ENCODE measurements around the gene ZBTB42.

The ZBTB42 gene

GRCh38 chr14:104769324-104770071 lies 31.4 kb upstream of the ZBTB42 start:
- no peak for DNase-seq (ENCODE audit: low read depth)

- DNase-seq (ENCODE audit: low read depth) = no peak
These were observed 30.8 kb upstream of the ZBTB42 start for GRCh38 chr14:104770072-104770579.

GRCh38 chr14:104770851-104771272 lies 30.0 kb upstream of the ZBTB42 start:
- DNase-seq (ENCODE audit: low read depth) = no peak

GRCh38 chr14:104771374-104771773 lies 29.5 kb upstream of the ZBTB42 start:
- DNase-seq (ENCODE audit: low read depth) = no peak

- no peak for DNase-seq (ENCODE audit: low read depth)
These were observed 28.8 kb upstream of the ZBTB42 start for GRCh38 chr14:104771918-104772706.

- no peak for DNase-seq (ENCODE audit: low read depth)
These were observed 28.0 kb upstream of the ZBTB42 start for GRCh38 chr14:104772707-104773504.

GRCh38 chr14:104773505-104774452 lies 27.1 kb upstream of the ZBTB42 start:
- DNase-seq (ENCODE audit: low read depth) = no peak

- DNase-seq (ENCODE audit: low read depth) = no peak
These were observed 26.3 kb upstream of the ZBTB42 start for GRCh38 chr14:104774453-104775072.

GRCh38 chr14:104775073-104775489 lies 25.8 kb upstream of the ZBTB42 start:
- DNase-seq (ENCODE audit: low read depth) = no peak

- no peak for DNase-seq (ENCODE audit: low read depth)
These were observed 24.4 kb upstream of the ZBTB42 start for GRCh38 chr14:104776481-104776880.

GRCh38 chr14:104776961-104777807 lies 23.7 kb upstream of the ZBTB42 start:
- DNase-seq (ENCODE audit: low read depth) = no peak

- DNase-seq (ENCODE audit: low read depth) = no peak
These were observed 23.1 kb upstream of the ZBTB42 start for GRCh38 chr14:104777808-104778249.

GRCh38 chr14:104778694-104779331 lies 22.1 kb upstream of the ZBTB42 start:
- no peak for DNase-seq (ENCODE audit: low read depth)

- DNase-seq (ENCODE audit: low read depth) = no peak
These were observed 21.0 kb upstream of the ZBTB42 start for GRCh38 chr14:104779776-104780512.

- DNase-seq (ENCODE audit: low read depth) = no peak
These were observed 20.3 kb upstream of the ZBTB42 start for GRCh38 chr14:104780513-104781030.

- no peak for DNase-seq (ENCODE audit: low read depth)
These were observed 19.4 kb upstream of the ZBTB42 start for GRCh38 chr14:104781271-104782077.

GRCh38 chr14:104782086-104782807 lies 18.7 kb upstream of the ZBTB42 start:
- no peak for DNase-seq (ENCODE audit: low read depth)
